ENCODE results near the gene FCF1. TPM values are rescaled to one million over a fixed set of nuclear protein-coding genes. Genes with fewer than 3 reads are reported as not detected.
"Not testable (repeated sequence)": the region's sequence is repeated elsewhere in the genome, so short reads cannot be mapped to it uniquely, and the experiment has no call there.

The FCF1 gene
- total RNA-seq, 1 experiment from 2014 or later, result 24.9 TPM

DNA sequence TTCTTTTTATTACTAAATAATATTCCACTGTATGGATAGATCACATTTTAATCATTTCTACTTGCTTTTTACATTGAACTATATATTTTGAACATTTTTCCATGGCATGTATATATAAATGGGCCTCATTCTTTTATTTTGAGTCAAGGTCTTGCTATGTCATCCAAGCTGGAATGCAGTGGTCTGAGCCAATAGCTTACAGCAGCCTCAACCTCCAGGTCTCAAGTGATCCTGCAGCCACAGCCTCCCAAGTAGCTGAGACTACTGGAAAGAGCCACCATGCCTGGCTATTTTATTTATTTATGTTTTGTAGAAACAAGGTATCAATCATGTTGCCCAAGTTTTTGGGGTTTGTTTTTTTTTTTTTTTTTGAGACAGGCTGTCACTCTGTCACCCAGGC lies 7.6 kb downstream of the FCF1 start:
- peaks cover 2% of the 10 kb centered on the region for H3K36me3 ChIP-seq (replicated peaks; ENCODE audit: control insufficient read depth, insufficient read depth, low read length)
- DNase-seq, result no peak

GRCh38 chr14:74723134-74723533 lies 10.2 kb downstream of the FCF1 start:
- Histone ChIP-seq H3K27me3 (ENCODE audit: control insufficient read depth, insufficient read depth, low read length) (no peaks in the 10 kb centered on the region), H3K36me3 (replicated peaks; ENCODE audit: control insufficient read depth, insufficient read depth, low read length) (no peaks in the 10 kb centered on the region; the same call in 1 of the 2 replicates), H3K4me3 (ENCODE audit: insufficient read depth, low read depth, low read length) (no peak overlapping the region)
- DNase-seq, result no peak

More for the DNA sequence above, 7.6 kb downstream of the FCF1 start:
- Histone ChIP-seq H3K4me3 (ENCODE audit: insufficient read depth, low read depth, low read length) (no peak overlapping the region), H3K27me3 (ENCODE audit: control insufficient read depth, insufficient read depth, low read length) (no peaks in the 10 kb centered on the region)

- H3K27me3 ChIP-seq (ENCODE audit: control insufficient read depth, insufficient read depth, low read length), result no peaks in the 10 kb centered on the region
Observed at GRCh38 chr14:74732387-74732786, 19.4 kb downstream of the FCF1 start.

GRCh38 chr14:74733221-74733620 lies 20.3 kb downstream of the FCF1 start:
- Histone ChIP-seq H3K4me3 (ENCODE audit: insufficient read depth, low read depth, low read length) (no peak overlapping the region), H3K36me3 (replicated peaks; ENCODE audit: control insufficient read depth, insufficient read depth, low read length) (peaks cover 1% of the 10 kb centered on the region; the same call in 1 of the 2 replicates), H3K27me3 (ENCODE audit: control insufficient read depth, insufficient read depth, low read length) (no peaks in the 10 kb centered on the region)
- no peak for DNase-seq

More at GRCh38 chr14:74732387-74732786, 19.4 kb downstream of the FCF1 start:
- Histone ChIP-seq H3K36me3 (replicated peaks; ENCODE audit: control insufficient read depth, insufficient read depth, low read length) (peaks cover 1% of the 10 kb centered on the region; the same call in 1 of the 2 replicates), H3K4me3 (ENCODE audit: insufficient read depth, low read depth, low read length) (no peak overlapping the region)
- no peak for DNase-seq

- DNase-seq, result no peak
- H3K36me3 ChIP-seq (replicated peaks; ENCODE audit: control insufficient read depth, insufficient read depth, low read length), result peaks cover 1% of the 10 kb centered on the region; the same call in 1 of the 2 replicates
- H3K4me3 ChIP-seq (ENCODE audit: insufficient read depth, low read depth, low read length), result no peak overlapping the region
- H3K27me3 ChIP-seq (ENCODE audit: control insufficient read depth, insufficient read depth, low read length), result no peaks in the 10 kb centered on the region
Observed at GRCh38 chr14:74735125-74735524, 22.2 kb downstream of the FCF1 start.

DNA sequence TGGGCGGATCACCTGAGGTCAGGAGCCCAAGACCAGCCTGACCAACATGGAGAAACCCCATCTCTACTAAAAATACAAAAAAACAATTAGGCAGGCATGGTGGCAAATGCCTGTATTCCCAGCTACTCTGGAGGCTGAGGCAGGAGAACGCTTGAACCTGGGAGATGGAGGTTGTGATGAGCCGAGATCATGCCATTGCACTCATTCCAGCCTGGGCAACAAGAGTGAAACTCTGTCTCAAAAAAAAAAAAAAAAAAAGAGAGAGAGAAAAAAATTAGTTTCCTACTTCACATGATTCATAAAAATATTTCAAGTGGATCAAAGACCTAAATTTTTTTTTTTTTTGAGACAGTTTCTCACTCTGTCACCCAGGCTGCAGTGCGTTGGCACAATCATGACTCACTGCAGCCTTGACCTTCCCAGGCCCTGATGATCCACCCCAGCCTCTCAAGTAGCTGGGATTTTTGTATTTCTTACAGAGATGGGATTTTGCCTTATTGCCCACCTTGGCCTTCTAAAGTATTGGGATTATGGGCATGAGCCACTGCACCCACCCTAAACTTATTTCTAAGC lies 24.9 kb downstream of the FCF1 start:
- Histone ChIP-seq H3K4me3 (ENCODE audit: insufficient read depth, low read depth, low read length) (no peak overlapping the region), H3K27me3 (ENCODE audit: control insufficient read depth, insufficient read depth, low read length) (no peaks in the 10 kb centered on the region), H3K36me3 (replicated peaks; ENCODE audit: control insufficient read depth, insufficient read depth, low read length) (peaks cover under 1% of the 10 kb centered on the region; the same call in 1 of the 2 replicates)
- DNase-seq, result no peak

DNA sequence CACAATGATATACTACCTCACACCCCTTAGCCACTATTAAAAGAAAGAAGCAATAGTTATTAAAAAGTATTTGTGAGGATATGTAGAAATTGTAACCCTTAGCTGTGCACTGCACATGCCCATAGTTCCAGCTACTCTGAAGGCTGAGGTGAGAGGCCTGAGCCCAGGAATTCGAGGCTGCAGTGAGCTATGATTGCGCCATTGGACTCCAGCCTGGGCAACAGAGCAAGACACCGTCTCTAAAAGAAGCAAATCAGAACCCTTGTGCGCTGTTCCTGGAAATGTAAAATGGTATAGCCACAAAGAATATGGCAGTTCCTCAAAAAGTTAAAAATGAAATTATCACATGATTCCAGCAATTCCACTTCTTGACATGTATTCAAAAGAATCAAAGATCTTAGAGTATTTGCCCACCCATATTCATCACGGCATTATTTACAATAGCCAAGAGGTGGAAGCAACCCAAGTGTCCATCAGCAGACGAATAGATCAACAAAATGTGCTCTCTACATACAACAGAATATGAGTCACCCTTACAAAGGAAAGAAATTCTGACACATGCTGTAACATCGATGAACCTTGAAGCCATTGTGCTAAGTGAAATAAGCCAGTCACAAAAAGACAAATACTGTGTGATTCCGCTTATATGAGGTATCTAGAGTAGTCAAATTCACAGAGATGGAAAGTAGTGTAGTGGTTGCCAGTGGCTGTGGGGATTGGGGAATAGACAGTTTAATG lies 26.5 kb downstream of the FCF1 start:
- Histone ChIP-seq H3K4me3 (ENCODE audit: insufficient read depth, low read depth, low read length) (no peak overlapping the region), H3K36me3 (replicated peaks; ENCODE audit: control insufficient read depth, insufficient read depth, low read length) (no peaks in the 10 kb centered on the region; the same call in 1 of the 2 replicates), H3K27me3 (ENCODE audit: control insufficient read depth, insufficient read depth, low read length) (no peaks in the 10 kb centered on the region)
- no peak for DNase-seq

DNA sequence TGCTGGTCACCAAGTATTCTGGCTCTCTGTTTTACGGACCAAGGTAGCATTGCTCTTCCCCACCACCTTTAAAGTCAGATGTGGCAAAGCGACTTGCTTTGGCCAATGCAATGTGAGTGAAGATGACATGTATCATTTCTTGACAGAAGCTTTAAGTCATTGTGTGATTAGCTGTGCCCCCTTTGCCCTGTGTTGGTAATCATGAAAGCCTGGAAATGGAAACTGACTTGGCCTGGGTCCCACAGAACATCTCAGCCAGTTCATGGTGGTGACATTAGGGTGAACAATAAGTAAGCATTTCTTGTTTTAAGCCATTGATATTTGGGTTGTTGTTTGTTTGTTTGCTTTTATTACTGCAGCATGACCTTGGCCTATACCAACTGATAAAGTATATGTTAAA lies 34.3 kb downstream of the FCF1 start:
- no peaks in the 10 kb centered on the region for H3K36me3 ChIP-seq (replicated peaks; ENCODE audit: control insufficient read depth, insufficient read depth, low read length)
- no peak overlapping the region for H3K4me3 ChIP-seq (ENCODE audit: insufficient read depth, low read depth, low read length)
- no peaks in the 10 kb centered on the region; the same call in 1 of the 2 replicates for H3K27me3 ChIP-seq (ENCODE audit: control insufficient read depth, insufficient read depth, low read length)
- DNase-seq, result no peak

GRCh38 chr14:74754157-74754556 lies 41.2 kb downstream of the FCF1 start:
- Histone ChIP-seq H3K27me3 (ENCODE audit: control insufficient read depth, insufficient read depth, low read length) (no peaks in the 10 kb centered on the region), H3K4me3 (ENCODE audit: insufficient read depth, low read depth, low read length) (no peak overlapping the region)
- DNase-seq, result no peak

DNA sequence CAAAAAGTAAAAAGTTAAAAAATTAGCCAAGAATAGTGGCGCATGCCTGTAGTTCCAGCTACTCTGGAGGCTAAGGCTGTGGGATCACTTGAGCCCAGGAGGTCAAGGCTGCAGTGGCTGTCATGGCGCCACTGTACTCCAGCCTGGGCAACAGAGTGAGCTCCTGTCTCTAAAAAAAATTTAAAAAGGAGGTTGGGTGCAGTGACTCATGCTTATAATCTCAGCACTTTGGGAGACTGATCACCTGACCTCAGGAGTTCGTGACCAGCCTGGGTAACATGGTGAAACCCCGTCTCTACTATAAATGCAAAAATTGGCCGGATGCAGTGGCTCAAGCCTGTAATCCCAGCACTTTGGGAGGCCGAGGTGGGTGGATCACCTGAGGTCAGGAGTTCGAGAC lies 42.0 kb downstream of the FCF1 start:
- H3K27me3 ChIP-seq (ENCODE audit: control insufficient read depth, insufficient read depth, low read length), result no peaks in the 10 kb centered on the region
- no peak for DNase-seq
- no peaks in the 10 kb centered on the region for H3K36me3 ChIP-seq (replicated peaks; ENCODE audit: control insufficient read depth, insufficient read depth, low read length)

More at GRCh38 chr14:74754157-74754556, 41.2 kb downstream of the FCF1 start:
- H3K36me3 ChIP-seq (replicated peaks; ENCODE audit: control insufficient read depth, insufficient read depth, low read length), result no peaks in the 10 kb centered on the region

DNA sequence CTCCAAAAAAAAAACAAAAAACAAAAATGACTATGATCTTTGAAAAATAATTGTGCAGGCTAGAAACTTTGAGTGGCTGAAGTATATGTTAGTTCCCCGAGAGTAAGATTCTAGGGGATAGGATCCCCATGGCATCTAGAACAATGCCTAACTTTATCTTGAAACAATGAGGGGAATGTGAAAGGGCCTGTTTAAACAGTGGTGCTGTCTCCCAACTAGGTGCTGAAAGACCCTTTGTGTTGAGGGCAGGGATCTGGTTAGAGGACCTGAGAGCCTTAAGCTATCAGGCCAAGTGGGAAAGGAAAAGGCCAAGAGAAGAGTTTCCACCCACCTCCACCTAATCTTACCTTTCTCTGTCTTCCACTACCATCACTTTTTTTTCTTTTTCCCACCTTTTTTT lies 43.4 kb downstream of the FCF1 start:
- Histone ChIP-seq H3K4me3 (ENCODE audit: insufficient read depth, low read depth, low read length) (no peak overlapping the region), H3K36me3 (replicated peaks; ENCODE audit: control insufficient read depth, insufficient read depth, low read length) (no peaks in the 10 kb centered on the region), H3K27me3 (ENCODE audit: control insufficient read depth, insufficient read depth, low read length) (no peaks in the 10 kb centered on the region)
- no peak for DNase-seq

More for the DNA sequence above, 42.0 kb downstream of the FCF1 start:
- H3K4me3 ChIP-seq (ENCODE audit: insufficient read depth, low read depth, low read length), result no peak overlapping the region

DNA sequence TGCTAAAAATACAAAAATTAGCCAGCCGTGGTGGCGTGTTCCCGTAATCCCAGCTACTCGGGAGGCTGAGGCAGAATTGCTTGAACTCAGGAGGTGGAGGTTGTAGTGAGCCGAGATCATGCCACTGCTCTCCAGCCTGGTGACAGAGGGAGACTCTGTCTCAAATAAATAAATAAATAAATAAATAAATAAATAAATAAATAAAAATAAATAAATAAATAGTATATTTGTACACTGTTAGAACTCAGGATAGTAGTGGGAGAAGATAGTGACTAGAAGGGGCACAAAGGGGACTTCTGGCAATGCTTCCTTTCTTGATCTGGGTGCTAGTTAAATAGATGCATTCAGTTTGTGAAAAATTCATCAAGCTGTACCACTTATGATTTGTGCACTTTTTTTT lies 45.6 kb downstream of the FCF1 start:
- DNase-seq; H3K36me3 ChIP-seq (replicated peaks; ENCODE audit: control insufficient read depth, insufficient read depth, low read length); H3K27me3 ChIP-seq (ENCODE audit: control insufficient read depth, insufficient read depth, low read length); H3K4me3 ChIP-seq (ENCODE audit: insufficient read depth, low read depth, low read length): not testable (repeated sequence)

DNA sequence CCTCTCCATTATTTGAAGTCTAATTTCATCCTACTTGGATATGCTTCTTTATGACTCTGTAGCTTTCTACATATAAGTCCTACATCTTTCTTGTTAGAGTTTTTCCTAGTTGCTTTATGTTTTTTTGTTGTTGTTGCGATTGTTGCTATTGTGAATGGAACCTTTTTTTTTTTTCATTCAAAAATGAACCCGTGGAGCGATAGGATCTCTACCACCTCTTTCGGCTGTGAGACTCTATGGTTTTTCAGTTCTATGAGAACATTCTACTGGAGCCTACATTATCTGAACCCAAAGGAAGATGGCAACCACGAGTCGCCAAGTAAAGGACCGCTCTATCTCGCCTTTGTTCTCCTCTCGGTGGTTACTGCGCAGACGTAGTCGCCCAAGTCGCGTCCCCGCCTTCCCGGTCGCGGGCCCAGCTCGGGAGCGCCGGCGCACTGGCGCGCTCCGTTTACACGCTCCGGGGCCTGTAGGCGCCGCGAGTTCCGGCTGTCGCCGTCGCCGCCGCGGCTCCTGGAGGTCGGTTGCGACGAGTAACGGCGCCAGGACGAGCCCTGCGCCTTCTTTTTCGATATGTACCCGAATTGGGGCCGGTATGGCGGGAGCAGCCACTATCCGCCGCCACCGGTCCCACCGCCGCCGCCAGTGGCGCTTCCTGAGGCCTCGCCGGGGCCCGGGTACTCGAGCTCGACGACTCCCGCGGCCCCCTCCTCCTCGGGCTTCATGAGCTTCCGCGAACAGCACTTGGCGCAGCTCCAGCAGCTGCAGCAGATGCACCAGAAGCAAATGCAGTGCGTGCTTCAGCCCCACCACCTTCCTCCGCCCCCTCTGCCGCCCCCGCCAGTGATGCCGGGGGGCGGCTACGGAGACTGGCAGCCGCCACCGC lies 50.2 kb downstream of the FCF1 start, which contains the start of gene YLPM1:
YLPM1 (plus strand) TSS at position 400 of the 886 bp plus-strand sequence; CDS start at position 574, 174 bp downstream.
- DNase-seq, result peak; percentile 94
- H3K4me3 ChIP-seq (ENCODE audit: insufficient read depth, low read depth, low read length), result peak within 1 kb of the TSS; percentile 87
- no peaks in the 10 kb centered on the region for H3K36me3 ChIP-seq (replicated peaks; ENCODE audit: control insufficient read depth, insufficient read depth, low read length)
- no peaks in the 10 kb centered on the region for H3K27me3 ChIP-seq (ENCODE audit: control insufficient read depth, insufficient read depth, low read length)

- DNase-seq, result peak; percentile 37
- Histone ChIP-seq H3K27me3 (ENCODE audit: control insufficient read depth, insufficient read depth, low read length) (no peaks in the 10 kb centered on the region), H3K4me3 (ENCODE audit: insufficient read depth, low read depth, low read length) (peak overlapping the region; percentile 87), H3K36me3 (replicated peaks; ENCODE audit: control insufficient read depth, insufficient read depth, low read length) (no peaks in the 10 kb centered on the region)
Observed at GRCh38 chr14:74763803-74764531, 51.0 kb downstream of the FCF1 start.

All from H7 (cell line).